NCI-H1048 (cell line): ENCODE data around the gene PCSK6.
"Not testable (repeated sequence)": the region's sequence is repeated elsewhere in the genome, so short reads cannot be mapped to it uniquely, and the experiment has no call there.

ENCODE experiments used
- DNase-seq: peaks from one replicate; lab custom pipeline; 2025; lab: John Stamatoyannopoulos, UW

Gene PCSK6

GRCh38 chr15:101459579-101460300, 29.8 kb downstream of the PCSK6 start:
- no peak for DNase-seq

GRCh38 chr15:101458908-101459578, 30.5 kb downstream of the PCSK6 start:
- DNase-seq, result no peak

- DNase-seq, result no peak
Observed at GRCh38 chr15:101458158-101458900, 31.2 kb downstream of the PCSK6 start.

- DNase-seq, result no peak
Observed at GRCh38 chr15:101457696-101458095, 31.8 kb downstream of the PCSK6 start.

- DNase-seq, result no peak
Observed at GRCh38 chr15:101456057-101456739, 33.3 kb downstream of the PCSK6 start.

GRCh38 chr15:101455291-101456025, 34.0 kb downstream of the PCSK6 start:
- no peak for DNase-seq

- not testable (repeated sequence) for DNase-seq
Observed at GRCh38 chr15:101454781-101455180, 34.7 kb downstream of the PCSK6 start.

- no peak for DNase-seq
Observed at GRCh38 chr15:101454365-101454764, 35.1 kb downstream of the PCSK6 start.

GRCh38 chr15:101453123-101454120, 36.1 kb downstream of the PCSK6 start:
- DNase-seq, result no peak

- no peak for DNase-seq
Observed at GRCh38 chr15:101452572-101452971, 36.9 kb downstream of the PCSK6 start.

- no peak for DNase-seq
Observed at GRCh38 chr15:101451846-101452245, 37.7 kb downstream of the PCSK6 start.

GRCh38 chr15:101451266-101451799, 38.2 kb downstream of the PCSK6 start:
- no peak for DNase-seq

GRCh38 chr15:101450403-101451265, 38.9 kb downstream of the PCSK6 start:
- no peak for DNase-seq

- DNase-seq, result no peak
Observed at GRCh38 chr15:101449471-101450402, 39.8 kb downstream of the PCSK6 start.

- no peak for DNase-seq
Observed at GRCh38 chr15:101448336-101448735, 41.2 kb downstream of the PCSK6 start.

GRCh38 chr15:101447561-101448071, 41.9 kb downstream of the PCSK6 start:
- DNase-seq, result no peak

- DNase-seq, result no peak
Observed at GRCh38 chr15:101447168-101447533, 42.4 kb downstream of the PCSK6 start.
